Breast epithelium (tissue), 4 donors: ENCODE data around the gene OXSR1. TPM values are rescaled to one million over a fixed set of nuclear protein-coding genes. Genes with fewer than 3 reads are reported as not detected.

ENCODE experiments used
- DNase-seq, 2 donors: peaks; one replicate each; pipeline ENCODE4 v3.0.0-alpha.2; 2019; ENCODE audit warnings: low spot score in 2 of 2
- H3K27ac ChIP-seq, 2 donors: fragments of 200-600 bp; sonication (generic) in 1 of 2; one replicate each; pipeline ENCODE4 v1.5.1; 2016 to 2019; ENCODE audit warnings: mild to moderate bottlenecking in 1 of 2
- H3K27me3 ChIP-seq, 2 donors: fragments of 200-600 bp; sonication (generic) in 1 of 2; one replicate each; pipeline versions ENCODE4 v1.5.1 to v1.6.0; 2017 to 2019; ENCODE audit warnings: control low read depth in 1 of 2, mild to moderate bottlenecking in 1 of 2
- H3K36me3 ChIP-seq: fragments of 200-600 bp; one replicate; pipeline ENCODE4 v1.5.1; 2019
- H3K4me1 ChIP-seq, 2 donors: fragments of 200-600 bp; sonication (generic); one replicate each; pipeline ENCODE4 v1.5.1; 2016 to 2019; ENCODE audit warnings: control low read depth in 1 of 2
- H3K4me3 ChIP-seq, 3 donors: fragments of 200-600 bp; sonication (generic); 1 replicate in 2 of 3; 2 replicates in 1 of 3; pipeline ENCODE4 v1.5.1; 2016 to 2019; ENCODE audit warnings: mild to moderate bottlenecking in 3 of 3, moderate library complexity in 2 of 3
- H3K9me3 ChIP-seq, 2 donors: fragments of 200-600 bp; sonication (generic) in 1 of 2; one replicate each; pipeline ENCODE4 v1.5.1; 2016 to 2019; ENCODE audit warnings: control low read depth in 1 of 2
- CTCF ChIP-seq, 3 donors: fragments of 450-650 bp; IDR thresholded peaks; one replicate each; pipeline ENCODE4 v1.5.1; 2016 to 2017; ENCODE audit warnings: antibody characterized with exemption in 3 of 3, mild to moderate bottlenecking in 3 of 3, moderate library complexity in 3 of 3
- POLR2A ChIP-seq: fragments of 450-650 bp; IDR thresholded peaks from one replicate; pipeline ENCODE4 v1.6.1; 2016; ENCODE audit warnings: antibody characterized with exemption, mild to moderate bottlenecking, moderate library complexity
- POLR2AphosphoS5 ChIP-seq, 3 donors: sonication (generic); formaldehyde crosslinking; IDR thresholded peaks; one replicate each; pipeline ENCODE4 v1.6.1; 2017; ENCODE audit warnings: antibody characterized with exemption in 3 of 3
- intact Hi-C: fragments of 100-400 bp; cut with DNase I; formaldehyde crosslinking; loops from one replicate; pipeline ENCODE4 v1.15.1; 2023; ENCODE audit warnings: low total_unique reads
- total RNA-seq, 3 donors: library from RNA; depleted of rRNA; stranded (reverse); fragments of >200 nt; gene quantifications; one replicate each; pipeline ENCODE4 v1.1.0, GENCODE V29; 2016

The OXSR1 gene
- total RNA-seq, 3 donors from 2014 or later: 29.0 to 41.6 (median 33.1) TPM

GRCh38 chr3:38276081-38276916 lies 111.0 kb downstream of the OXSR1 start:
- TF ChIP-seq POLR2A (no peak), POLR2AphosphoS5 (IDR thresholded peaks at IDR 0.05) (no peak), CTCF (IDR thresholded peaks at IDR 0.05) (no peak)
- no peaks in the 10 kb centered on the region for H3K4me1 ChIP-seq
- intact Hi-C loops: loop anchor here (1.0 kb wide), 1 partner anchor 38 kb away; no protein-coding TSS in a partner anchor
- H3K27me3 ChIP-seq: no peaks in the 10 kb centered on the region
- no peak overlapping the region for H3K27ac ChIP-seq
- no peak overlapping the region for H3K4me3 ChIP-seq
- no peaks in the 10 kb centered on the region for H3K36me3 ChIP-seq
- DNase-seq: no peak
- no peaks in the 10 kb centered on the region for H3K9me3 ChIP-seq

GRCh38 chr3:38276917-38277630 lies 111.7 kb downstream of the OXSR1 start:
- DNase-seq: no peak
- intact Hi-C loops: loop anchor here (1.0 kb wide), 1 partner anchor 37 kb away; no protein-coding TSS in a partner anchor
- Histone ChIP-seq H3K4me1 (no peaks in the 10 kb centered on the region), H3K27me3 (no peaks in the 10 kb centered on the region), H3K9me3 (no peaks in the 10 kb centered on the region), H3K4me3 (no peak overlapping the region), H3K27ac (no peak overlapping the region), H3K36me3 (no peaks in the 10 kb centered on the region)
- no peak for TF ChIP-seq POLR2A
- TF ChIP-seq POLR2AphosphoS5 (IDR thresholded peaks at IDR 0.05): no peak
- no peak for TF ChIP-seq CTCF (IDR thresholded peaks at IDR 0.05)

- no peak for DNase-seq
- no peak for TF ChIP-seq POLR2AphosphoS5 (IDR thresholded peaks at IDR 0.05)
- no peak for TF ChIP-seq POLR2A
- no peak for TF ChIP-seq CTCF (IDR thresholded peaks at IDR 0.05)
- intact Hi-C loops: no loop called here
- H3K4me1 ChIP-seq: no peaks in the 10 kb centered on the region
- H3K9me3 ChIP-seq: no peaks in the 10 kb centered on the region
- H3K27ac ChIP-seq: no peak overlapping the region
- H3K4me3 ChIP-seq: no peak overlapping the region
- no peaks in the 10 kb centered on the region for H3K36me3 ChIP-seq
- no peaks in the 10 kb centered on the region for H3K27me3 ChIP-seq
Observed at GRCh38 chr3:38278841-38279240, 113.5 kb downstream of the OXSR1 start.

GRCh38 chr3:38281895-38282686 lies 116.8 kb downstream of the OXSR1 start, which contains the start of gene SLC22A14:
SLC22A14 (plus strand) TSS chr3:38282294; CDS start chr3:38306027, 23,733 bp downstream.
- TF ChIP-seq POLR2A: no peak
- TF ChIP-seq CTCF (IDR thresholded peaks at IDR 0.05): no peak
- TF ChIP-seq POLR2AphosphoS5 (IDR thresholded peaks at IDR 0.05): no peak
- no peaks in the 10 kb centered on the region for H3K9me3 ChIP-seq
- intact Hi-C loops: no loop called here
- no peaks in the 10 kb centered on the region for H3K4me1 ChIP-seq
- DNase-seq: no peak
- H3K27ac ChIP-seq: no peak within 1 kb of the TSS
- no peaks in the 10 kb centered on the region for H3K36me3 ChIP-seq
- H3K4me3 ChIP-seq: no peak within 1 kb of the TSS
- H3K27me3 ChIP-seq: no peaks in the 10 kb centered on the region
